Astrocyte (in vitro differentiated cells and primary cell): Measurements from ENCODE around the gene TAGLN2.

Source experiments
- EZH2 ChIP-seq: IDR thresholded peaks from 2 replicates; pipeline ENCODE4 v1.6.1; 2012; ENCODE audit warnings: mild to moderate bottlenecking, low read length, inconsistent platforms; ENCODE audit not compliant: insufficient read depth
- TF ChIP-seq, protein P1 (sequence below): IDR thresholded peaks from 2 replicates; pipeline ENCODE4 v1.5.1; 2011; ENCODE audit warnings: low read depth, mild to moderate bottlenecking, inconsistent platforms, low read length, moderate library complexity; ENCODE audit not compliant: insufficient read depth

DNA sequence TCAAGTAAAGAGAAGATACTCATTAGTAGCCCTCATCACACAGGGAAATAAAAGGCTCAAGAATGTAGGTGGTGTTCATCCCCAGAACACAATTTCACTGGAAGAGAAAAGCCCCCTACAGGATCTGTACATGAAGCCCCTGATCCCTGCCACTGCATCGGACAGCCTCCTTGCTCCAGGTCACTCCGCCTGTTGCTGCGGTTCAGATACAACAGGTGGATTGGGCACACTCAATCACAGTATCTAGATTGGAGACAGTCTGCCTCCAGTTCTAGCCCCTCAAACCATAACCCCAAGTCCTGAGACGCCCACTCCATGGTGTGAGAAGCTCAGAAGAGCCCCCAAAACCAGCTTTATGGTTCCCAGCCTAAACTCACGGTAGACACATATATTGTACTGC lies 27.6 kb upstream of the TAGLN2 start:
- TF ChIP-seq, protein P1, sequence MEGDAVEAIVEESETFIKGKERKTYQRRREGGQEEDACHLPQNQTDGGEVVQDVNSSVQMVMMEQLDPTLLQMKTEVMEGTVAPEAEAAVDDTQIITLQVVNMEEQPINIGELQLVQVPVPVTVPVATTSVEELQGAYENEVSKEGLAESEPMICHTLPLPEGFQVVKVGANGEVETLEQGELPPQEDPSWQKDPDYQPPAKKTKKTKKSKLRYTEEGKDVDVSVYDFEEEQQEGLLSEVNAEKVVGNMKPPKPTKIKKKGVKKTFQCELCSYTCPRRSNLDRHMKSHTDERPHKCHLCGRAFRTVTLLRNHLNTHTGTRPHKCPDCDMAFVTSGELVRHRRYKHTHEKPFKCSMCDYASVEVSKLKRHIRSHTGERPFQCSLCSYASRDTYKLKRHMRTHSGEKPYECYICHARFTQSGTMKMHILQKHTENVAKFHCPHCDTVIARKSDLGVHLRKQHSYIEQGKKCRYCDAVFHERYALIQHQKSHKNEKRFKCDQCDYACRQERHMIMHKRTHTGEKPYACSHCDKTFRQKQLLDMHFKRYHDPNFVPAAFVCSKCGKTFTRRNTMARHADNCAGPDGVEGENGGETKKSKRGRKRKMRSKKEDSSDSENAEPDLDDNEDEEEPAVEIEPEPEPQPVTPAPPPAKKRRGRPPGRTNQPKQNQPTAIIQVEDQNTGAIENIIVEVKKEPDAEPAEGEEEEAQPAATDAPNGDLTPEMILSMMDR = no peak
- no peak for TF ChIP-seq EZH2
